Tibial nerve (tissue), 4 donors: ENCODE measurements around the gene TBC1D10B.

Experiments used
- EP300 ChIP-seq, 2 donors: sonication (generic); formaldehyde crosslinking; IDR thresholded peaks; one replicate each; pipeline ENCODE4 v1.6.1; 2017; ENCODE audit warnings: antibody characterized with exemption in 2 of 2, mild to moderate bottlenecking in 1 of 2
- POLR2A ChIP-seq, 2 donors: fragments of 450-650 bp; IDR thresholded peaks; one replicate each; pipeline ENCODE4 v1.6.1; 2017; ENCODE audit warnings: antibody characterized with exemption in 2 of 2, mild to moderate bottlenecking in 2 of 2, moderate library complexity in 2 of 2
- TF ChIP-seq, protein P1 (sequence below), 5 experiments: fragments of 200-600 bp in 3 of 5; fragments of 450-650 bp in 2 of 5; sonication (generic) in 3 of 5; IDR thresholded peaks; one replicate each; pipeline ENCODE4 v1.5.1; 2016 to 2019; ENCODE audit warnings: antibody characterized with exemption in 5 of 5, mild to moderate bottlenecking in 3 of 5, moderate library complexity in 2 of 5

DNA sequence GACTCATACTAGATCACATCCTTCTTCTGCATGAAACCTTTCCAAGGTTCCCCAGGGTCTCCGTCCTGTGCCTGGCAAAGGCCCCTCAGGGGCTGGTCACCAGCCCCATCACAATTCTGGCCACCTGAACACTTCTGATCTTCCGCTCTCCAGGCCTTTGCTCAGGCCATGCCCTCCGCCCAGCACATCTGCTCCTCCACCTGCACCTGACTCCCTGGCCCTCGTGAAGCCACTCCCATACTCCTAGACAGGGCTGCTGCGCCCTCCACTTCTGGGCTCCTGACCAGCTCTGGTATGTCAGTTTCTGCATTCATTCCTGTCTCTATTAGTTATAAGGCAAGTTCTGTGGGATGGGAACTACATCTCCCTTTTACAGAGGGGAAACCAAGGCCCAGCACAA, 2.4 kb upstream of the TBC1D10B start:
- no peak for TF ChIP-seq POLR2A (IDR thresholded peaks at IDR 0.05)
- TF ChIP-seq, protein P1, sequence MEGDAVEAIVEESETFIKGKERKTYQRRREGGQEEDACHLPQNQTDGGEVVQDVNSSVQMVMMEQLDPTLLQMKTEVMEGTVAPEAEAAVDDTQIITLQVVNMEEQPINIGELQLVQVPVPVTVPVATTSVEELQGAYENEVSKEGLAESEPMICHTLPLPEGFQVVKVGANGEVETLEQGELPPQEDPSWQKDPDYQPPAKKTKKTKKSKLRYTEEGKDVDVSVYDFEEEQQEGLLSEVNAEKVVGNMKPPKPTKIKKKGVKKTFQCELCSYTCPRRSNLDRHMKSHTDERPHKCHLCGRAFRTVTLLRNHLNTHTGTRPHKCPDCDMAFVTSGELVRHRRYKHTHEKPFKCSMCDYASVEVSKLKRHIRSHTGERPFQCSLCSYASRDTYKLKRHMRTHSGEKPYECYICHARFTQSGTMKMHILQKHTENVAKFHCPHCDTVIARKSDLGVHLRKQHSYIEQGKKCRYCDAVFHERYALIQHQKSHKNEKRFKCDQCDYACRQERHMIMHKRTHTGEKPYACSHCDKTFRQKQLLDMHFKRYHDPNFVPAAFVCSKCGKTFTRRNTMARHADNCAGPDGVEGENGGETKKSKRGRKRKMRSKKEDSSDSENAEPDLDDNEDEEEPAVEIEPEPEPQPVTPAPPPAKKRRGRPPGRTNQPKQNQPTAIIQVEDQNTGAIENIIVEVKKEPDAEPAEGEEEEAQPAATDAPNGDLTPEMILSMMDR (IDR thresholded peaks at IDR 0.05) = no peak
- no peak for TF ChIP-seq EP300 (IDR thresholded peaks at IDR 0.05)
